Measurements from ENCODE around the gene KHDC4.
"Not testable (repeated sequence)": the region's sequence is repeated elsewhere in the genome, so short reads cannot be mapped to it uniquely, and the experiment has no call there.

Gene KHDC4

DNA sequence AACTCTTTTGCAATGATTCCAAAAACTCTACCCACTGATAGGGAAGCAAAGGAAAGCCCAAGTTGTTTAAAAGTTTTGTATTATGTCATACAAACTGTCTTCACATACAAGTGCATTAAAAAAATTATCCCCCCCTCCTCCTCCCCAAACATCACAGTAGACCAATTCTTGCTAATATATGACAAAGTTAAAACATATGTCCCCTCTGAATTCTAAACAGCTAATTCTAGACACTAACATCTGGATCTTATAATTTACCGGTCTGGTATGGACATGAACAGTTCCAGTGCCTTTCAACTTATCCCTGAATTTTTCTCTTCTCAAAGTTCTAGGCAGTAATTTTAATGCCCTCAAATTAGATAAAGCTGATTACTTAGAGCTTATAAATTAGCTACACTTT, 36.5 kb downstream of the KHDC4 start:
- DNase-seq: no peak

DNA sequence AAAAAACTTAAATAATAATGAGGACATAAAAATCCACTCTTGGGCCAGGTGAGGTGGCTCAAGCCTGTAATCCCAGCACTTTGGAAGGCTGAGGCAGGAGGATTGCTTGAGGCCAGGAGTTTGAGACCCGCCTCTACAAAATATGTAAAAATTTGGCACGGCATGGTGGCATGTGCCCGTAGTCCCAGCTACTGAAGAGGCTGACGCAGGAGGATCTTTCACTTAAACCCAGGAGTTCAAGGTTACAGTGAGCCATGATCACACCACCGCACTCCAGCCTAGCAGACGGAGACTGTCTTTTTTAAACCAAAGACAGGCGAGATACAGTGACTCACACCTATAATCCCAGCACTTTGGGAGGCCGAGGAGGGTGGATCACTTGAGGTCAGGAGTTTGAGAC, 37.7 kb downstream of the KHDC4 start:
- not testable (repeated sequence) for DNase-seq

- DNase-seq: not testable (repeated sequence)
Observed at GRCh38 chr1:155895617-155896016, 38.6 kb downstream of the KHDC4 start.

DNA sequence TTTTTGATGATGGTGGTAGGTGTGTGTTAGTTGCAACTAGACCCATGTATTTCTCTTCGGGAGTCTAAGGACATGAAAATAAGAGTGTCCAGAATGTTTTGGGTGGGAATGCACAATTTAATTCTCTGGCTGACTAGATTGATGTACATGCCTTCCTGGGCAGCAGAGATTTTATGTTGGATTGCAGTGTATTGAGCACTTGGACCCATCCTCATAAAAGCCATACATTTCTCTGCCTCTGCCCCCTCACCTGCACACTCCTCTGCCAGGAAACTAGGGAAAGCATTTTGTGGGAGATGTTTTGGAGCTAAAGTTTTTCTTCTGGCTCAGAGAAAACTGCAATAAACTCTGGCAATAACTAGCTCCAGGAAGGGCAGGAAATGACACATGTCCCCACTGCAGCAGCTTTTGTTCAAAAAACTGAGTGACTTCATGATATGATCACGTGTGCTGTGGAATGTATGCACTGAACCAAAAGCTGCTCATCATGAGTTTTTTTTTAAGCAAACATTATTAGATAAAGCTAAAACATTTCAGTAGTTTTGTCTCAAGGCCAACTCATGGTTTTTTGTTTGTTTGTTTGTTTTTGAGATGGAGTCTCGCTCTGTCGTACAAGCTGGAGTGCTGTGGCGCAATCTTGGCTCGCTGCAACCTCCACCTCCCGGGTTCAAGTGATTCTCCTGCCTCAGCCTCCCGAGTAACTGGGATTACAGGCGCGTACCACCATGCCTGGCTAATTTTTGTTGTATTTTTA, 40.6 kb downstream of the KHDC4 start:
- peak; percentile 38 for DNase-seq

DNA sequence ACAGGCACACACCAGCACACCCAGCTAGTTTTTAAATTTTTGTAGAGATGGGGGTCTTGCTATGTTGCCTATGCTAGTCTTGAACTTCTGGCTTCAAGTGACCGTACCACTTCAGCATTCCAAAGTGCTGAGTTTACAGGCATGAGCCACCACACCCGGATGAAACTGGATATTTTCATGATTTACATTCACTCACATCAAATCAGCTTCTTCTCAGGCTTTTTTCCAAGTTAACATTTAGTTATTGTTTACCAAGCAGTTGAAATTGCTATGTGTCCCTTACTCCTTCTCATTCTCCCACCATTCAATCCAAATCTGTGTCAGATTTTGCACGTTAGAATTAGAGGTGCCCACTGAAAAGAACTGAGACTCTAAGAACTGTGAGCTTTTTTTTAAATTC, 41.4 kb downstream of the KHDC4 start:
- no peak for DNase-seq

GRCh38 chr1:155890251-155890650, 44.0 kb downstream of the KHDC4 start:
- DNase-seq: no peak

DNA sequence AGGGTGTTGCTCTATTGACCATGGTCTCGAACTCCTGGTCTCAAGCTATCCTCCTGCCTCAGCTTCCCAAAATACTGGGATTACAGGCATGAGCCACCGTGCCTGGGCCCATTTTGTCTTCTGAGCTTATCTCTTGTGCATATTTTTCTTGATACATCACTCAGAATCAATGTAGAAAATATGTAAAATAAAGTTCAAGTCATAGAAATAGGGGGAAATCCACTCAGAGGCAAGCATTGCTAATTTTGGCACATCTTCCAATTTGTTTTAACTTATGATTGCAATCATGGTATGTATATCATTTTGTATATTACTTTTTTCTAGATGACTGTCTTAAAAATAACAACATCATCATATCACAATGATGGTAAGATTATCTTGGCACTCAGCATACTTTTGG, 44.6 kb downstream of the KHDC4 start:
- no peak for DNase-seq

DNA sequence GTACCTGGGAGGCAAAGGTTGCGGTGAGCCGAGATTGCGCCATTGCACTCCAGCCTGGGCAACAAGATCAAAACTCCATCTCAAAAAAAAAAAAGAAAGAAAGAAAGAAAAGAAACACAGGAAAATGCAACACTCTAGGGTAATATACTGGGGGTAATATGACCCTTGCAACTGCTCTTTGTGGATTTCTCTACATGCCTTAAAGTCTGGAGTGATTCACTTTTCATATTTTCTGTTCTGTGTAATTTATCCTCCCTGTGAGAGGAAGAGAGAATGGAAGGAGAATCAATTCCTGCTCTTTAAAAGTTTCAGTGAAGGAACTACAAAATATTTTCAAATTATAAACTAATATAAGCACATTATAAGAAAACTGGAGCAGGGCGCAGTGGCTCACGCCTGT, 45.7 kb downstream of the KHDC4 start:
- DNase-seq: no peak

DNA sequence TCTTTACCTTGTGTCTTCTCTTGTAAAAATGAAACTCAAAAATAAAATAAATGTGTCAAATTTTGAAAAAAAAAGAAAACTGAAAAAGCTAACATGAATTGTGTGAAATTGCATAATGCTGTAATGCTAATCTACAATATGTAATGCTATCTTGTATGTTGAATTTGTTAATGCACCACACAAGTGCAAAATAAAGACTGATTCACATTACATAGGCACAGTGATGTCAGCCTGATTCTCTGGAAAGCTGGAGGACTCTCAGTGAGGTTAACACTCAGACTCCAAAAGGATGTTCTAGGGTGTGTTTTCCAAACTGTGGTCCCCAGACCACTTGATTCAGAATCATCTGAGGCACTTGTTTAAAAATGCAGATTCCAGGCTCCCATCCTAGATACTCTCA, 49.2 kb downstream of the KHDC4 start:
- no peak for DNase-seq

DNA sequence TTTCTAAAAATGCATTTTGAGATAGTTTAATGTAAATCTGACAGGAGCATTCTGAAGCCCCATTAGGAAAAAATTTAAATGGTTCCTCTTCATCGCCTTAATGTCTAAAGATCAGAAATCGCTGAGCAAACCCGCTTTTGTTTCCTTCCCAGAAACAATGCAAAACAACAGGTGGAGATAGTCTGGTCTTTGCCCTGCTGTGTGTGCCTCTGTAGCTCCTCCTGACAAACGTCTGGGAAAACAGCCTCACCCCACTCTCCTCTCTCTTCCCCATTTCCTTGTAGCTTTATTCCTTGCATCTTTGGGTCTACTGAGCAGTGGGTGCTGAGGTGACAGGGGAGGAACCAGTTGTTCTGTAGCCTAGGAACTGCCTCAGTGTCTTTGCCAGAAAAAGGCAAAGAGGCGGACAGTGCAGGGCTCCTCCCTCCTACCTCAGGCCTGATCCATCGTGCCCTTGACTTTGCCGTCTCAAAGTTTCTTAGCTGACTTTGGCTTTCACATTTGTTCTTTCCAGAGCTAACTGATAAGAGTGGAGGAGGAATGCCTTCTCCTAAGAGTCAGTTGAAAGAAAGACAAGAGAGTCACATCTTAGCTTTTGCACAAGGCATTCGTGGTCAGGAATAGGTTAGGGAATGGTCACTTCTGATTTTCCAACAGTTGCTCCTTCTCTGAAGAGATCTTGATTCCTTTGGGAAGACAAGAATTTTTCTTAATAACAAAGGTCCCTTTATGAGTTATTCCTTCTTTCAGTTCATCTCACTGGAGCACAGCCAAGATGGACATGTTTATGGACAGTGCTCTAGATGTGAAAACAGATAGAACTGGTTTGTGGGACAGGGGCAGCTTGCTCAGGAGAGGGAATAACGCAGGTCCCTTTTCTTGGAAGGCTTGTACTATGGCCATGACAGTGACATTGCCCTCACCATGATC, 49.9 kb downstream of the KHDC4 start:
- DNase-seq: no peak

DNA sequence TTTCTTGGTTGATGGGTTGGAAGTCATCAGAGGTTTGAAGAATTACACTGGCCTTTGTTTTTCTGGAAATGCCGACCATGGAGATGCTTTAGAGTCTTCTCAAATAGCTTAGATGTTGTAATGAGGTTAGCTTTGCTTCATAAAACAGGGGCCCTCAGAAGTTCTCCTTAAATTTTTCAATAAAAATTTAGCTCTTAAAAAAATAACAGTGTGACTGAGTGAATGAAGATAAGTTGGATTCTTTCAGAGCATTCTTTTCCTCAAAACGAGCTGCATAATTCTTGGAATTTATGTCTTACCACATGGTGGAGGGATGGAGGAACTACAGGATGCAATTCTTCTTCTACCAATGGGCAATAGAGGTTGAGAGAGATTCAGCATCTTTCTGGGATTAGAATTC, 51.4 kb downstream of the KHDC4 start:
- no peak for DNase-seq

GRCh38 chr1:155882235-155882634, 52.0 kb downstream of the KHDC4 start:
- no peak for DNase-seq

DNA sequence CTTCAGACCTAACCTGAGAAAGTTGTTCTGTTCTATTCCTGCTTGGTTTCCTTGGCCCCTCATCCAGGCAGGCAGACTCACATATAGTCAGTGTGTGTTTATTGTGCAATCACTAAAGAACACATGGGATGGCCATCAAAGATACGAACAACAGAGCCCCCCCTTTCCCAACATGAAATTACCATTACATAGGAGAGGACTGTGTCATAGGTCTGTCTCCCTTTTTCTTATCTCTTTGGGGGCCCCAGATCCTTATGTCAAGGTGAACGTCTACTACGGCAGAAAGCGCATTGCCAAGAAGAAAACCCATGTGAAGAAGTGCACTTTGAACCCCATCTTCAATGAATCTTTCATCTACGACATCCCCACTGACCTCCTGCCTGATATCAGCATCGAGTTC, 53.3 kb downstream of the KHDC4 start:
- no peak for DNase-seq

DNA sequence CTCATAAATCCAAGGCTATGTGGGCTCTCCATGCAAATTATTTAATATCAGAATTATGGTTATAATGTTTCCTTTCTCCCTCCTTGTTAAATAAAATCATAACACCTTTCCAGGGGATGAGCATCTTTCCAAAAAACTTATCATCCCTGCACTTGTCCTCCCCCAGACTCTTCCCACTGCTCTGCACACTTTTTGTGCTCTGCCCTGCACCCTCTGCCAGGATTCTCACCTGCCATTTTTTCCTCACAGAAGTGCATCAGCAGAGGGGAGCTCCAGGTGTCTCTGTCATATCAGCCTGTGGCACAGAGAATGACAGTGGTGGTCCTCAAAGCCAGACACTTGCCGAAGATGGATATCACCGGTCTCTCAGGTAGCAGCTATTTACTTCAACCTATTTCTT, 54.0 kb downstream of the KHDC4 start:
- DNase-seq: no peak

GRCh38 chr1:155877945-155878344, 56.3 kb downstream of the KHDC4 start:
- DNase-seq: no peak

DNA sequence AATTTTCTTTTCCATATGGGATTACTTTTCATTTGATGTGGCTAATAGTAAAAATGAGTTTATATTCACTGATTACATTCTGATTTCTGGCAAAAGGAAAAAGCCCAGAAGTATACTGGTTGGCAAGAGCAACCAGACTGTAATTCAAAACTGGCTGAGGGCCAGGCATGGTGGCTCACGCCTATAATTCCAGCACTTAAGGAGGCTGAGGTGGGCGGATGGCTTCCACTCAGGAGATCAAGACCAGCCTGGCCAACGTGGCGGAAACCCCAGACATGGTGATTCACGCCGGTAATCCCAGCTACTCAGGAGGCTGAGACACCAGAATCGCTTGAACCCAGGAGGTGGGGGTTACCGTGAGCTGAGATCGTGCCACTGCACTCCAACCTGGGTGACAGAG, 60.4 kb downstream of the KHDC4 start:
- DNase-seq: no peak

GRCh38 chr1:155872527-155872926, 61.7 kb downstream of the KHDC4 start:
- no peak for DNase-seq

- DNase-seq: no peak
Observed at GRCh38 chr1:155871390-155871789, 62.8 kb downstream of the KHDC4 start.

DNA sequence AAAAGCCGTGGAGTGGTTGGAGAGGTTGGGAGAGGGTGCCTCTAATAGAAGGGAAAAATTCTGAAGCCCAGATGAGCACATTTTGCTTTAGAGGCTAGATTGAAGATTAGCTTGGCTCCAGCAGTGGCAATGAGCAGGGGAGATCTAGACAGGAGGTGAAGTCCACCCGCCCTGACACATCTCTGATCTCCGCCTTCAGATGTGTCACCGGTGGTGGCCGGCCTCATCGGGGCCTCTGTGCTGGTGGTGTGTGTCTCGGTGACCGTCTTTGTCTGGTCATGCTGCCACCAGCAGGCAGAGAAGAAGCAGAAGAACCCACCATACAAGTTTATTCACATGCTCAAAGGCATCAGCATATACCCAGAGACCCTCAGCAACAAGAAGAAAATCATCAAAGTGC, 66.4 kb downstream of the KHDC4 start:
- no peak for DNase-seq

DNA sequence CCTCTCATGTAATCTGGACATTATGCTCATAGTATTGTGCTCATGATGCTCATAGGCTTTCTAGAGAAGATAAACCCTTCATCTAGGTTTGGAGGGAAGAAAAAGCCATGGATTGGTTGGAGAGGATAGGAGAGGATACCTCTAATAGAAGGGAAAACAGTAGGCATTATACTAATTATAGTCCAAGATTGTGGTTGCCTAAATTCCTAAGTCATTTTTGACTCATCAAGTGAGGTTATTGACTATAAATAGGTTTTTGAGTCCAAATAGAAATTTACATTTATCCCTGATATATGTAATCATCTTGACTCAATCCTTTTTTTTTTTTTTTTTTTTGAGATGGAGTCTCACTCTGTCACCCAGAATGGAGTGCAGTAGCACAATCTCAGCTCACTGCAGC, 69.8 kb downstream of the KHDC4 start:
- DNase-seq: no peak
